ENCODE results near the gene PARVB.
A peak's percentile ranks its signal among the peaks of the same experiment; 100 is the strongest.

PARVB gene

DNA sequence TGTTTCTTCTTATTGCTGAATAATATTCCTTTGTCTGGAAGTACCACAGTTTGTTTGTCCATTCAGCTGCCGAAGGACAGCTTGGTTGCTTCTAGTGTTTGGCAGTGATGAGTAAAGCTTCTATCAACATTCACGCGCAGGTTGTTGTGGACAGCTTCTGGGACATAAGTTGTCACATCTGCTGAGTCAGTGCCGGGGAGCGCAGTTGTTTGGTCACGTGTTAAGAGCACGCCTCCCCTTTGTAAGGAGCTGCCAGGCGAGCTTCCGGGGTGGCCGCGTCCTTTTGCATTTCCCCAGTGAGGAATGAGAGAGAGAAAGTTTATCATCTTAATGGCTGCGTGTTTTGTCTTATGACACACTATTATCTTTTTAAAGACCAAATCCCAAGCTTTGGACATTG is 38.6 kb upstream of the PARVB start:
- TF ChIP-seq, protein P1, sequence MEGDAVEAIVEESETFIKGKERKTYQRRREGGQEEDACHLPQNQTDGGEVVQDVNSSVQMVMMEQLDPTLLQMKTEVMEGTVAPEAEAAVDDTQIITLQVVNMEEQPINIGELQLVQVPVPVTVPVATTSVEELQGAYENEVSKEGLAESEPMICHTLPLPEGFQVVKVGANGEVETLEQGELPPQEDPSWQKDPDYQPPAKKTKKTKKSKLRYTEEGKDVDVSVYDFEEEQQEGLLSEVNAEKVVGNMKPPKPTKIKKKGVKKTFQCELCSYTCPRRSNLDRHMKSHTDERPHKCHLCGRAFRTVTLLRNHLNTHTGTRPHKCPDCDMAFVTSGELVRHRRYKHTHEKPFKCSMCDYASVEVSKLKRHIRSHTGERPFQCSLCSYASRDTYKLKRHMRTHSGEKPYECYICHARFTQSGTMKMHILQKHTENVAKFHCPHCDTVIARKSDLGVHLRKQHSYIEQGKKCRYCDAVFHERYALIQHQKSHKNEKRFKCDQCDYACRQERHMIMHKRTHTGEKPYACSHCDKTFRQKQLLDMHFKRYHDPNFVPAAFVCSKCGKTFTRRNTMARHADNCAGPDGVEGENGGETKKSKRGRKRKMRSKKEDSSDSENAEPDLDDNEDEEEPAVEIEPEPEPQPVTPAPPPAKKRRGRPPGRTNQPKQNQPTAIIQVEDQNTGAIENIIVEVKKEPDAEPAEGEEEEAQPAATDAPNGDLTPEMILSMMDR (IDR thresholded peaks at IDR 0.05): no peak

DNA sequence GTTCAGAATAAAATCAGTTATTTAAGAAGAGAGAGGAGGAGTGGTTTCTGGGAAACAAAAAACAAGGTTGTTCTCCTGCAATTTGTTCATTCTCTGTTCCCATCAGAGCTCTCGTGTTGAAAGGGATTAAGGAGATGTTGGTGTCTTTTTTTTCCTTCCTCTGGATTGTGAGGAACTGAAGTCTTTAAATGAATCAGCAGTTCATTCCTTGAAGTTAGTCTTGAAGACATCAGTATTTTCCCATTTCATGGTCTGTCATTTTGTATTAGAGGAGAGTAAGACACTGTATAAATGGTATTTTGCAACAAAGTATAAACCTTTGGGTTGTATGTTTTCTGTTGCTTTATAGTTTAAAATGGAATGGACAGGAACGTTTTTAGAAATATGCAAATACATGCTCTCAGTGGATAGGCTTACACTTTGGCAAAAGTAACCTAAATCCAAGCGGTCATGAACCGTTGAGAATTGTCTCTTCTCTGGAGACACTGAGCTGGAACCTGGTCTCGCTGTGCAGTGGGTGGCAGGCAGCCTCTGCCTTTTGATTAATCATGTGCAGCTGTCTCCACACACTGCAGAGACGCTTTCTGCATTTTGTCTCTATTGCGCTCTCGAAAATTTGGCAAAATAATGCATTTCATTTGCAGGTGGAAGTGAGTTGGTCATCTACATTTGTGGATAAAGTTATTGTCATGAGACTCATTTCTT is 35.8 kb upstream of the PARVB start:
- TF ChIP-seq, protein P1 (IDR thresholded peaks at IDR 0.05): no peak

DNA sequence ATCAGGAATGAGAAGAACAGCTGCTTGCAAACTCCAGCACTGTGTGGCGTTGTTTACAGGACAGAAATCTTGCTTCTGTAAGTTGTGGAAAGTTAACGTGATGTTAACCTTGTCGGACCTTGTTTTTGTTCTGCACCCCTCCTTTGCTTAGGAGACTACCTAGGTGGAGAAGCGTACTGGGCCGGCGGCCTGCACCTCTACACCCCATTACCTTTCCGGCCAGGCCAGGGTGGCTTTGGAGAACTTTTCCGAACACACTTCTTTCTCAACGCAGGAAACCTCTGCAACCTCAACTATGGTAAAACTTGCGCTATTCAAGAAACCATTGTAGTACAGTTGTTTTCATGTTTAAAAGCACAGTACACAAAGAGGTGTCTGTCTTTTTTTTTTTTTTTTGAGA is 35.1 kb upstream of the PARVB start:
- TF ChIP-seq, protein P1 (IDR thresholded peaks at IDR 0.05): no peak

DNA sequence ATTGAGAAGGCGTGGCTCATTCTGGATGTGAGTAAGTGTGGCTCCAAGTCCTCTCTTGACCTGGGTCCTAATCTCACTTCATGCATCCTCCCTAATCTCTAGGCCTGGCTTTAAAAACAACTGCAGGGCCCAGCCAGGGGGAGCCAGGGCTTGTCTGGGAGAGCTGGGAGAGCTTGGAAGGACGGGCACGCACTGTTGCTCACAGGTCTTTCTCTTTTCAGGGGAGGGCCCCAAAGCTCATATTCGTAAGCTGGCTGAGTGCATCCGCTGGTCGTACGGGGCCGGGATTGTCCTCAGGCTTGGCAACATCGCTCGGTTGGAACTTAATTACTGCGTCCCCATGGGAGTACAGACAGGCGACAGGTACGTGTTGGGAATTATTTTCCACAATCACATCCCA is 34.1 kb upstream of the PARVB start:
- TF ChIP-seq, protein P1 (IDR thresholded peaks at IDR 0.05): no peak

DNA sequence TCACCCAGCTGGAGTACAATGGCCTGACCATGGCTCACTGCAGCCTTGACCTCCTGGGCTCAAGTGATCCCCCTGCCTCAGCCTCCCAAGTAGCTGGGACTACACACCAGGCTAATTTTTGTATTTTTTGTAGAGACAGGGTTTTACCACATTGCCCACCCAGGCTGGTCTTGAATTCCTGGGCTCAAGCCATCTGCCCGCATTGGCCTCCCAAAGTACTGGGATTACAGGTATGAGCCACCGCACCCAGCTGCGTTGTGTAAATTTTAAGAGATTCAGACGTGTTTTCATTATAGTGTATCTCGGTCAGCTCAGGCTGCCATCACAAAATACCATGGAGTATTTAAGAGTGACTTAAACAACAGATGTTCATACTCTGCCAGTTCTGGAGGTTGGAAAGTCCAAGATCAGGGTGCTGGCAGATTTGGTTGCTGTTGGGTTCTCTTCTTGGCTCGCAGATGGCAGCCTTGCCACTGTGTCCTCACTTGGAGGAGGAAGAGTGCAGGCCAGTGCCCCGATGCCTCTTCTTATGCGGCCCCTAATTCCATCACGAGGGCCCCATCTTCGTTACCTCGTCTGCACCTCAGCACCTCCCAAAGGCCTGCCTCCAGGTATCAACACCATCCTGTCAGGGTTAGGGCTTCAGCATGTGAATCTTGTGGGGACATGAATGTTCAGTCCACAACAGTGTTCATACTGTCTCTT is 32.6 kb upstream of the PARVB start:
- TF ChIP-seq, protein P1 (IDR thresholded peaks at IDR 0.05): no peak

DNA sequence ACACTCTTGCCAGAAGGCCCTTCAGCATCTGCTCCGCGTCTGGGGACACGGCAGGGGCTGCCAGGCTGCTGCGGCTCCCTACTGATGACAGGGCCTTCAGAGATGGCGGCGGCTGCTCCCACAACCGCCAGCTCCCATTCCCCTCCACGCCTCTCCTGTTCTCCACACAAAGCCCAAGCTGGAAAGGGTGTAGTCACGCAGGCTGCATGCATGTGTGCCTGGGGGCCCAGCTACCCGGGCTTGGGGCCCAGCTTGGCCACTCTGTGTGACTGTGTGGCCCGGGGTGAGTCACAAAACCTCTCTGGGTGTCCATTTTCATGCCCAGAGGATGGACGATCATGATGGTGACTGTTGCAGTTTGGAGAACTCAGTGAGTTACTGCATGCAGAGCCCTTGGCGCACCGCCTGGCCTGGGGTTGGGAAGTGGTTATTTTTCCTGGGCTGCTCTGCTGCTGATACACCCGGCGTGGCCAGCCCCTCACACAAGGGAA is 31.7 kb upstream of the PARVB start:
- TF ChIP-seq, protein P1 (IDR thresholded peaks at IDR 0.05): no peak

DNA sequence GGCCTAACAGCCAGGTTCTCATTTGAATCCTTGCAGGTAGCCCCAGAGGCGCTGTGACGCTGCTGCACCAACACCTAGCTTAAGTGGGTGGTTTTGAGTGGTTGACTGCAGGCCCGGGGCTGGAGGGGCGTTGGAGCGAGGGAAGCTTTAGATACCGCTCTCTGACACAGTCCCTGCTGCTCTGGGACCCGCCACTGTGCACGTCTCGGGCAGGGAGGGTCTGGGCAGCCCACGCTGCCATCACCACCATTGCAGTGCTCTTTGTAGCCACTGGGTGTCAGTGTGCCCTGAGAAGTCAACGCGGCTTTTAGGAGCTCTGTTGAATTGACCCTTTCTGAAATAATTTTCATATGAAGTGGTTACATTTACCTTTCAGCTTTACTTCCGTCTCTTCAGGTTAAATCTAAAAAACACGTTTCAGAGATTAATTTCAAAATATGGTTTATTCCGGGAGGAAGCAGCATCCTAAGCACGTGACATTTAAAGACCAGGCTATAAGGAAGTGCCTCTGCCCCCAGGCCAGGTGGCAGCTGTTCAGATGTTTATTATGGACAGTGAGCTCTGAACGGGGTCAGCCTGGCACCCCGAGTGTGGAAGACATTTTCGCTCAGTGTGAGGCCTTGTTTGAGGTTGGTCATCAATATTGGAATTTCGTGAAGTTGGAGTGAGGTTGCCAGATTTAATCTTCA is 30.9 kb upstream of the PARVB start:
- TF ChIP-seq, protein P1 (IDR thresholded peaks at IDR 0.05): peak; percentile 97
